Left colon (tissue), 2 donors: ENCODE results near the gene LAMC3. TPM values are rescaled to one million over a fixed set of nuclear protein-coding genes. Genes with fewer than 3 reads are reported as not detected.

ENCODE experiments used
- ATAC-seq: fragments of 200-7000 bp; cut with Tn5 transposase; one replicate; pipeline ENCODE4 v1.9.1; 2020; ENCODE audit warnings: mild to moderate bottlenecking, moderate library complexity
- DNase-seq, 2 donors: peaks; one replicate each; pipeline ENCODE4 v3.0.0-alpha.2; 2020
- intact Hi-C, 2 donors: fragments of 100-400 bp; cut with DNase I in 1 of 2; cut with micrococcal nuclease in 1 of 2; formaldehyde crosslinking; loops; one replicate each; pipeline versions ENCODE4 v1.11.2 to v1.14.0; 2022; cut with DNase I, micrococcal nuclease
- total RNA-seq, 2 donors: library from RNA; stranded (reverse); fragmentation: NEBNext Ultra II Directional; extraction: Animal tissue kit (Norgen Biotek cat#: 25700); gene quantifications; one replicate each; pipeline ENCODE4 v1.2.1, GENCODE V29; 2021
- donor health status: DM: no; HTN: no; CAD: no.
- donor health status: DM: yes; HTN: yes; CAD: no.

Gene LAMC3
- total RNA-seq, 2 donors from 2014 or later = 0.82 to 1.3 TPM

GRCh38 chr9:131001021-131001420 is 8.0 kb upstream of the LAMC3 start:
- ATAC-seq (no peak), DNase-seq (no peak)
- intact Hi-C loops = no loop called here

GRCh38 chr9:131001990-131002389 is 7.0 kb upstream of the LAMC3 start:
- no peak for ATAC-seq
- intact Hi-C loops = no loop called here
- no peak for DNase-seq

DNA sequence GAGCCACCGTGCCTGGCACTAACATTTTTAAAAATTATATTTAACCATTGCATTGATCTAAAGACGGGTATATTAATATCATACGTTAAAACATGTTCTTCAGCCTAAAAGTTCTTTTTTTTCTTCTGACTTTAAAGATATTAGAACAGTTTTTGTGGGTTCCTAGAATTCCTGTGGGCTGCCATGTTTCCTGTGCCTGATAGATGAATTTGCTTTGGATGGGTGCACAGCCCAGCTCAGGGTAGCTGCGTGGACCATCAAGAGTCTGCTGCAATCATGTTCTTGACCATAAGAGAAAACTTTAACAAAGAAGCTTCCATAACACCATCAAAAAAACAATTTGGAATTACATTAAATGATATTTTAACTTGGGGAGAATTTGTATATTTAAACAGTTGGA is 2.4 kb upstream of the LAMC3 start:
- intact Hi-C loops = no loop called here
- no peak for ATAC-seq
- DNase-seq = no peak

DNA sequence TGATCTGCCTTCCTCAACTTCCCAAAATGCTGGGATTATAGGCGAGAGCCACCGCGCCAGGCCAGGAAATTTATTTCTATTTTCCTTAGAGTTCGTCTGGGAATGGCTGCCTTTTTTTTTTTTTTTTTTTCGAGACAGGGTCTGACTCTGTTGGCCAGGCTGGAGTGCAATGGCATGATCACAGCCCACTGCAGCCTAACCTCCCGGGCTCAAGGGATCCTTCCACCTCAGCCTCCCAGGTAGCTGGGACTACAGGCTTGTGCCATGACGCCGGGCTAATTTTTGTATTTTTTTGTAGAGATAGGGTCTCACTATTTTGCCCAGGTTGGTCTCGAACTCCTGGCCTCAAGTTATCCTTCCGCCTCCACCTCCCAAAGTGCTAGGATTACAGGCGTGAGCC is 888 bp upstream of the LAMC3 start:
- intact Hi-C loops = no loop called here
- no peak for DNase-seq
- ATAC-seq = no peak

GRCh38 chr9:131008563-131008908 is 438 bp upstream of the LAMC3 start:
- ATAC-seq (no peak), DNase-seq (no peak)
- intact Hi-C loops = no loop called here

DNA sequence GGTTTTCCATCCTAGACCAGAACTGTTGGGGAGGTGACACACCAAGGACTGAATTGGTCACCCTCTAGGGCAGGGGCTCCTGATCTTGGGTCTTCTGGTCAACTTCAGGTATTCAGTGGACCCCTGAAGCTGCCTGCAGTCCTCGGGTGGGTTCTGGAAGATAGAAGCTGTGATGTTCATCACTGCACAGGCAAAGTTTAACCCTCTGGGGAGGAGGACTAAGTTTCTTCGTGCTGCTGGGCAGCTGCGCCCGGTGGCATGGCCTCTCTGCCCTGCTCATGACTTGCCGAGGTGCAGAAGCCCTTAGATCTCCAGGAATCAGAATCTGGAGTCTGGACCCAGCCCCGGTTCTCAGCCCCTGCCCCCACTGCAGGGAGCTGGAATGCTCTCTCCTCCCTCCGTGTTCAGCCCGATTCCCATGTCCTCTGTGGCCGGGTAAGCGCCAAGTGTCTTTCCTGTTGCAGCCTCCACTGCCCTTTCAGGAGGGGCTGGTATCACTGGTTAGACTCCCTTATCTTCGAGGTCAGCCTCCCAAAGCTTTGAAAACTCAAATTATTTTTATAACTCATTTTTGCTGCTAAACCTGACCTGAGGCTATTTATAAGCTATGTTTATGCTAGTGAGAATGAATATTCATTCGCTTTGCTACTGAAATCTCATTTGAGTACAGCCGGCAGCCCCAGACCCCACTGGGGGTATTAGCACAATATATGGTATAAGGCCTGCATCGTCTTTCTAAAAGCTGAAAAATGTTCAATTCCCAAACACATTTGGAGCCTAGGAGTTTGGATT is 1.7 kb downstream of the LAMC3 start:
- DNase-seq (no peak), ATAC-seq (no peak)
- intact Hi-C loops = no loop called here

GRCh38 chr9:131011274-131012022 is 2.5 kb downstream of the LAMC3 start:
- ATAC-seq = no peak
- intact Hi-C loops = no loop called here
- no peak for DNase-seq

GRCh38 chr9:131012023-131012334 is 3.0 kb downstream of the LAMC3 start:
- ATAC-seq (no peak), DNase-seq (no peak)
- intact Hi-C loops = no loop called here

DNA sequence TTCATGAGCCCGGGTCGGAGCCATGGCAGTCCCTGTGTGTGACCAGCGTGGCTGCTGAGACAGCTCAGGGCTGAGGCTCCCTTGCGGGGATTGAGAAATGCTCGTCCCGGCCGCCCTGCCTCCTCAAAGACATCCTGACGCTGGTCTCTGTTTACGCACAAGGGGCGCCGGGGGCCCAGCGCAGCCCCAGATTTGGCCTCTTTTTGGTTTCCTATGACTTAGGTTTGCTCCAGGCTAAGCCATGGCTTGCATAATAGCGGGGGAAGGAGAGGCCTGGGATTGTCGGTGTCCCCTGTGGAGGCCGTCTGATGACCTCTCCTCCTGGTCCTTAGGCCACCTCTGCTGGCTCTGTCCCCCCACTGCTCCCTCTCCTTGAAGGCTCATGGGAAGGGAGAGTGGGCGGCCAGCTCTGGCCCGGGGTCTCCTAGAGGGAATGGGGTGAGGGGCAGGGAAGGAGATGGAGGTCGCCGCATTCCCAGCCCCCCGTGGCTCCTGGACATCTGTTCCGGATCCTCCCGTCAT is 3.5 kb downstream of the LAMC3 start:
- DNase-seq (no peak), ATAC-seq (no peak)
- intact Hi-C loops = no loop called here

DNA sequence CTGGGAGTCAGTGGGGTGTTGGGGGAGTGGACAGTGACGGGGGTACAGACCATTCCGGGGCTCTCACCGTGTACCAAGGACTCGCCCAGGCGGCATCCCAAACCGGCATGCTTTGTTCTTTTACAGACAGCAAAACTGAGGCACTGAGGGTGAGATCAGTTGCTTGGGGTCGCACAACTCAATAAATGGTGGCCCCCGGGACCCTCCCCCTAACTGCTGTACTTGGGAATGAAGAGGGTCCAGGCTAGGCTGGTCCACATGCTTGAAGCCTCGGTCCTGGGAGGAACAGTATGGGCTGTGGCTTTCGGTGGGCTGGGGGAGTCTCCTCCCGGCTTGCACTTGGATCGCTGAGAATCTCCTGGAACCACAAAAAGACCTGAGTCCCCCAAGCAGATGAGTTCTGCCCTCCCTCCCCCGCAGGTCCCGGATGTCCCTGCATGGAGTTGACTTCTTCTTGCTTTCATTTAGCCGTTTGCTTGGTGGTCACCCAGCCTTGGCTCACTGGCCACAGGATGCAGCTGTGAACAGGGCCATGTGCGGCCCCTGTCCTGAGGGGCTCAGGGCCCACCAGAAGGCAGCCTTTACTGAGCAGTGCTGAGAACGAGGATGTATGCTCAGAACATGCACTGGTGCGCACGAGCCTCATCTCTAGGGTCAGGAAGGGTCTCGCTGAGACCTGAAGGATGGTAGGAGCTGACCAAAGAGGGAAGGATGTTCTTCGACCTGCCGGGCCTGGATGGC is 4.2 kb downstream of the LAMC3 start:
- DNase-seq (no peak), ATAC-seq (no peak)
- intact Hi-C loops = no loop called here

GRCh38 chr9:131013771-131014676 is 5.0 kb downstream of the LAMC3 start:
- ATAC-seq = no peak
- intact Hi-C loops = no loop called here
- no peak for DNase-seq

DNA sequence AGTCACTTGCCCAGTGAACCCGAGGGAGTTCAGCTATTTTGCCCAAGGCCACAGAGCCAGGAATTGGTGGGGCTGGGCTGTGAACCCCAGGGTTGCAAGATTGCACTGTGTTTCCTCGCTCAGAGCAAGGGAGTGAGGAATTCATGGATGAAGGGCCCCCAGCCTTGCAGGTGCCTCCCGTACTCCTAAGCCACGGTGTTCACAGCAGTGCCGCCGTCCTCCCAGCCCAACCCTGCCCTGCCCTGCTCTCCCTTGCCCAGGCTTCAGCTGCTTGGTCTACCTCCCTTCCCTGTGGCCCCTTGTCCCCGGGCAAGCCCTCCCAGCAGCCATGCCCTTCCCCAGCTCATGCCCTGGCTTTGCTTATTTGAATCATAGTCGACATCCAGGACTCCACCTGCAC is 6.1 kb downstream of the LAMC3 start:
- DNase-seq (no peak), ATAC-seq (no peak)
- intact Hi-C loops = no loop called here

GRCh38 chr9:131015876-131016397 is 7.0 kb downstream of the LAMC3 start:
- DNase-seq = no peak
- intact Hi-C loops = no loop called here
- ATAC-seq = no peak

GRCh38 chr9:131017067-131017466 is 8.1 kb downstream of the LAMC3 start:
- intact Hi-C loops = no loop called here
- DNase-seq (no peak), ATAC-seq (no peak)

- ATAC-seq = no peak
- DNase-seq = no peak
- intact Hi-C loops = no loop called here
These were observed 9.6 kb downstream of the LAMC3 start for GRCh38 chr9:131018621-131019020.

DNA sequence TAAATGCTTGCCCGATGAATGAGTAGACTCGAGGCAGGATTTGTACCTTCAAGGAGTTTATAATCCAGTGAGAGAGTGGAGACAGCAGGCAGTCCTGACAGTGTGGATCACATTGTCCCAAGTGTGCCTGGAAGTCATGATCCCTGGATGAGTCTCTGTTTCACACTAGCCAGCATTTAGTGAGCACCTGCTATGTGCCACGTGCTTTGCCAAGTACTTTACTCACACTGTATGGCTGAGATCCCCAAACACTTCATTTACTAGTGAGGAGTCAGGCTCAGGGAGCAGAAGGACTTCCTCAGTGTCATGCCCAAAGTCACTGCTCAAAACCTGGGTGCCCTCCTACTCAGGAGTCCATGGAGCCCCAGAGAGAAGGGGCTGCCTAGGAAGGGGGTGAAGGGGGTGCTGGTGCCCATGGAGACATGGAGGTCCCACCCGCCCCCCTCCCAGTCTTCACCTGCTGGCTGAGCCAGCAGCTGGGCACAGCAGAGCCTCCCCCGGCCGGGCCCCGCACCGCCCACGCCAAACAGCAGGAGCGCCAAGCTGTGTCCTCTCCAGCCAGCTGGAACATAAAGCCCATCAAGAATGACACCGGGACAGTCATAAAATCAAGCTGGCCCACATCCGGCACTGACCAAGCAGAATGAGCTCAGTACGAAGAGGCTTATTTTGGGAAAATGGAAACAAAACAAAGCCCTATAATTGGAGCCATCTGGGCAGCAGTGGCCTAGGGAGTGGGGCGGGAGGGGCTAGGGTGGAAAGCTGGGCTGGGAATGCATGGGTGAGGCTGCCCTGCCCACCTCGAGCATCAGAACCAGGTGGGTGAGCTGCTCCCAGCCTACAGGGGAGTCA is 10.6 kb downstream of the LAMC3 start:
- DNase-seq = no peak
- intact Hi-C loops = no loop called here
- ATAC-seq = no peak

DNA sequence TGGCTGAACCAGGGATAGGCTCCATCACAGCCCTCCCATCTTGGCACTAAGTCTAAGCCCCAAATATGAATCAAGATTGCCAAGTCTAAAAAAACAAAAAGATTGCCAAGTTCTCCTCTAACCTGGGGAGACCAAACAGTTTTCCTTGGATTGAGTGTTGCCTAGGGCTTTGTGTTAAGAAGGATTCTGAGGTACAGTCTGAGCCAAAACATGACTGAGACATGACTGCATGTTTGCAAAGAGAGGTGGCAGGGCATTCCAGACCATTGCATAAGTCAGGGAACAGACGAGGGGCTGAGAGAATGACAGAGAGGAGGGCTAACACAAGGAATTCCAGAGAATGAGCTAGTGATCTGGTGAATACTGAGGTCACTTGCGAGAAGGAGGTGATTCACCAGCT is 11.4 kb downstream of the LAMC3 start:
- DNase-seq = no peak
- no peak for ATAC-seq
- intact Hi-C loops = no loop called here

DNA sequence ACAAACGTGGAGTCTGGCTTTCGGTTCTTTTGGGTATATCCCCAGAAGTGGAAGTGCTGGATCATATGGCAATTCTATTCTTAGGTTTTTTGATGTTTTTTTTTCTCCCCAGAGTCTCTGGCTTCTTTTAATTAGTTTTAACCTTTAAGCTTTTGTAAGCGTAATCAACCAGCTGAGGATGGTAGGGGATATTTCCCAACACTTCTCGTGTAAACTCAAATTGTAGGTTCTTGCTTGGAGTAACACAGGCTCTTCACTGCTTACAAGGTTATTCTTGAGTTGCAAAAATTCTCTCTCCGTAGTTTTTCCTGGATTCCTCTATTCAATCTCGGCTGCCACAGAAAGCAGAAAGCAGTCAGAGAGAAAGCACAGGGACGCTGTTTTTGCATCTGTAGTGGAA is 11.9 kb downstream of the LAMC3 start:
- no peak for ATAC-seq

More for the DNA sequence above, 11.9 kb downstream of the LAMC3 start:
- intact Hi-C loops = no loop called here
- DNase-seq = no peak
